GM20000 (cell line): Measurements from ENCODE around the gene CDK2AP2.

Experiments
- DNase-seq: peaks from one replicate; pipeline ENCODE4 v3.0.0; 2012; ENCODE audit warnings: low spot score
- TF ChIP-seq, protein P1 (sequence below): IDR thresholded peaks from 2 replicates; pipeline ENCODE4 v1.5.1; 2012; ENCODE audit warnings: mild to moderate bottlenecking, control low read depth; ENCODE audit errors: extremely low read depth, missing control alignments

The CDK2AP2 gene

DNA sequence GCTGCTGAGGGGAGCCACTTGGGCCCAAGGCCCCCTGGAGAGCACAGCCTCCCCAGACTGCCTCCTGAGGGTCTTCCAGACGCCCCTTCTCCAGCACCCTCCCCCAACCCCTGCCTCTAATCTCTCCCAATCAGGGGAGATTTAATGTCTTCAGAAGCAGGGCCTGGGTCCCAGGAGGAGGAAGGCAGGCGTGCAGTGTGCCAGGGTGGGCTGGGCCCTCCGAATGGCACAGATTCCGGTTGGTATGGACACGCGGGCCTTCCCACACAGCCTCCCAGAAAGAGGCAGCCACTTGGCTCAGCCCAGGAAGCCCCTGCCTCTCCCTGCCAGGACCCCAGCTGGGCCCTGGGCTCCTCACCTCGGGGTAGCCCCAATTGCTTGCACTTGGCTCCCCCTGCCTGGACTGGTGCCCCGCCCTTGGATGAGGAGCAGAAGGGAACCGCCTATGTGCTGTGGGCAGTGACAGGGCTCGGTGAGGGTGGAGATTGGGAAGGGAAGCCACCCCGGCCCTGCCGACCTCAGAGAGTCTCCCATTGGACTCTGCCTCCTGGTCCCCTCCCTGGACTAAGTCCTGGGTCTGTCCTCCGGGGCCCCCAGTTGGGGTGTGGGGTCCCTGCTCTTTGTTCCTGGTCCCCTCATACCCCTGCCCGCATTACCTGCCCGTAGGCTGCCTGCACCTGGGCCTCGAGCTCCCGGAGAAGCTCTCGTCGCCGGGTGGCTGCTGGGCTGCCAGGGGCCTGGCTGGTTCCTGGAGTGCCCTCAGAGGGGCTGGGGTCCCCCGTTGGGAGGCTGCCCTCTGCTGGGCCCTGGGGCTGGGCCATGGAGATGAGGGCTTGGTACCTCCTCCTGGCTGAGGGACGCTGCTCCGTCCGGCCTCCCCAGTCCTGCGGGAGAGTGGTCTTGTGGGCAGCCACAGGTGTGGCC is 15.9 kb upstream of the CDK2AP2 start:
- TF ChIP-seq, protein P1, sequence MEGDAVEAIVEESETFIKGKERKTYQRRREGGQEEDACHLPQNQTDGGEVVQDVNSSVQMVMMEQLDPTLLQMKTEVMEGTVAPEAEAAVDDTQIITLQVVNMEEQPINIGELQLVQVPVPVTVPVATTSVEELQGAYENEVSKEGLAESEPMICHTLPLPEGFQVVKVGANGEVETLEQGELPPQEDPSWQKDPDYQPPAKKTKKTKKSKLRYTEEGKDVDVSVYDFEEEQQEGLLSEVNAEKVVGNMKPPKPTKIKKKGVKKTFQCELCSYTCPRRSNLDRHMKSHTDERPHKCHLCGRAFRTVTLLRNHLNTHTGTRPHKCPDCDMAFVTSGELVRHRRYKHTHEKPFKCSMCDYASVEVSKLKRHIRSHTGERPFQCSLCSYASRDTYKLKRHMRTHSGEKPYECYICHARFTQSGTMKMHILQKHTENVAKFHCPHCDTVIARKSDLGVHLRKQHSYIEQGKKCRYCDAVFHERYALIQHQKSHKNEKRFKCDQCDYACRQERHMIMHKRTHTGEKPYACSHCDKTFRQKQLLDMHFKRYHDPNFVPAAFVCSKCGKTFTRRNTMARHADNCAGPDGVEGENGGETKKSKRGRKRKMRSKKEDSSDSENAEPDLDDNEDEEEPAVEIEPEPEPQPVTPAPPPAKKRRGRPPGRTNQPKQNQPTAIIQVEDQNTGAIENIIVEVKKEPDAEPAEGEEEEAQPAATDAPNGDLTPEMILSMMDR: no peak
- no peak for DNase-seq

GRCh38 chr11:67522844-67523555 is 15.0 kb upstream of the CDK2AP2 start, which contains the start of gene CABP2:
CABP2 (minus strand) TSS chr11:67523446; CDS start chr11:67523326, 120 bp downstream.
- no peak for DNase-seq
- TF ChIP-seq, protein P1: no peak

GRCh38 chr11:67522338-67522737 is 14.4 kb upstream of the CDK2AP2 start:
- no peak for DNase-seq
- TF ChIP-seq, protein P1: no peak

DNA sequence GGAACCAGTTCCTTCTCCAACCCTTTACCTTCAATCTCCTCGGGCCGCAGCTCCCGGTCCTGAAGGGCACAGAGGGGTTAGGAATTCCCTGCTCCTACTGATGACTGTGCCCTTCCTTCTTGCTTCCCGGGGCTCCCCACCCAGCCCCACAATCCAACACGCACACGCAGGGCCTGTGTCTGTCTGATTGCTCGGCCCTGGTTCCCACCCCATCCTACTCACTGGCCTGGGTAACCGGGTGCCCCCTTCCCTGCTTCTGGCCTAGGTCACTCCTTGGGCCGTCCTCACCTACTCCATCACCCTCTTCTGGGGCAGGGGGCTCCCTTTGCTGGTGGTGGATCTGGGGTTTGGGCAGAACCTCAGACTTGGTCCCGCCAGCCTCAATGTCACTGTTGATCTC is 14.0 kb upstream of the CDK2AP2 start:
- TF ChIP-seq, protein P1: no peak
- DNase-seq: no peak

DNA sequence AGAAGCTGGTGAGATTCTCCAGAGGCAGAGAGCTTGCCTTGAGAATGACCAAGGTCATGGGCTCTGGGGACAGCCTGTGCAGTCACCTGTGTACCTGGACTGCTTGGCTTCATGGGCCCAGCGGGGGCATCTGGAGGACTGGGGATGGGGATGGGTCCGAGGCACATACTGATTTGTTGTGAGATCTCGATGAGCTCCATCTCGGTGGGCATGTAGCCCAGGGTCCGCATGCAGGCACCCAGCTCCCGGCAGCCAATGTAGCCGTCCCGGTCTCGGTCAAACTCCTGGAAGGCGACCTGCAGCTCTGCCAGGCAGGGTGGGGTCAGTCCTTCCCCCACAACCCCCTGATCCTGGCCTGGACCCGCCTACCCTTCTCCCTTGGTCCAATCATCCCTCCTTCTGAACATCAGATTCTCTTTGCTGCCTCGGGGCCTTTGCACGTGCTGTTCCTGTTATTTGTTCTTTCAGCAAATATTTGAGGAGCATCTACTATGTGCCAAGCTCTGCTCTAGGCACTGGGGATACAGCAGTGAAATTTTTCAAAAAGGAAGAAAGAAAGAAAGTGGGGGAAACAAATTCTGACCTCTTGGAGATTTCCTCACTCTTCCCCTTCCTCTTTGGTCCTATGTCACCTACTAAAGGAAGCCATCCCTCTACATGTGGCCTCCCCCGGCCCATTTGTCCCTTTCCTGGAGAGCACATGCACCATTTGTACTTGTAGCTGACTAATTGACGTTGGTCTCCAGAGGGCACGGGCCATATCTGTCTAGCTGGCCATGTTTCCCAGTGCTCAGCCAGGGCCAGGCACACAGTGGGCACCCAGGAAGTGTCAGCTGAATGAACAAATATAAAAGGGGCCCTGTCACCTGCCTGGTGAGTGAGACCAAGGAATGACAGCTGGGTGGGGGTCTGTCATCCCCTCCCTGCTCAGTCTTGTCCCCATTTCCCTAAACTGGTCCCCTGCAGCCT is 13.2 kb upstream of the CDK2AP2 start:
- TF ChIP-seq, protein P1: no peak
- no peak for DNase-seq

DNA sequence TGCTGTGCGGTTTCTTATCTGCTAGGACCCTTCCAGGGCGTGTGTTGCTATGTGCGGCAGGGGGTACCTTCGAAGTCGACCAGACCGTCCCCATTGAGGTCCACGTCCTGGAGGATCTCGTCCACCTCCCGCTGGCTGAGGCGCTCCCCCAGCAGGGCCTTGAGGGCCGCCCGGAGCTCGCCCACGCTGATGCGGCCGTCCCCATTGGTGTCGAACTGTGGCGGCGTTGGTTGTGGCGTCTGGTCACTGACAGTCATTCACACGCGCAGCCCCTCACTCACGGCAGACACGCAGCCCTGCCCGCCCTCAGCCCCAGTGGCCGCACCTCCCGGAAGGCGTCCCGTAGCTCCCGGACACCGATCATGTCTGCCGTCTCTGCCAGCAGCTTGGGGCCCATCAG is 11.8 kb upstream of the CDK2AP2 start:
- TF ChIP-seq, protein P1: no peak
- DNase-seq: no peak
